HPDE6-E6E7 (cell line): ENCODE results near the gene CDH8.
"Not testable (repeated sequence)": the region's sequence is repeated elsewhere in the genome, so short reads cannot be mapped to it uniquely, and the experiment has no call there.

ENCODE experiments used
- DNase-seq: peaks from one replicate; pipeline ENCODE4 v3.0.0; 2011; ENCODE audit warnings: missing footprints; ENCODE audit errors: extremely low spot score

CDH8 gene

DNA sequence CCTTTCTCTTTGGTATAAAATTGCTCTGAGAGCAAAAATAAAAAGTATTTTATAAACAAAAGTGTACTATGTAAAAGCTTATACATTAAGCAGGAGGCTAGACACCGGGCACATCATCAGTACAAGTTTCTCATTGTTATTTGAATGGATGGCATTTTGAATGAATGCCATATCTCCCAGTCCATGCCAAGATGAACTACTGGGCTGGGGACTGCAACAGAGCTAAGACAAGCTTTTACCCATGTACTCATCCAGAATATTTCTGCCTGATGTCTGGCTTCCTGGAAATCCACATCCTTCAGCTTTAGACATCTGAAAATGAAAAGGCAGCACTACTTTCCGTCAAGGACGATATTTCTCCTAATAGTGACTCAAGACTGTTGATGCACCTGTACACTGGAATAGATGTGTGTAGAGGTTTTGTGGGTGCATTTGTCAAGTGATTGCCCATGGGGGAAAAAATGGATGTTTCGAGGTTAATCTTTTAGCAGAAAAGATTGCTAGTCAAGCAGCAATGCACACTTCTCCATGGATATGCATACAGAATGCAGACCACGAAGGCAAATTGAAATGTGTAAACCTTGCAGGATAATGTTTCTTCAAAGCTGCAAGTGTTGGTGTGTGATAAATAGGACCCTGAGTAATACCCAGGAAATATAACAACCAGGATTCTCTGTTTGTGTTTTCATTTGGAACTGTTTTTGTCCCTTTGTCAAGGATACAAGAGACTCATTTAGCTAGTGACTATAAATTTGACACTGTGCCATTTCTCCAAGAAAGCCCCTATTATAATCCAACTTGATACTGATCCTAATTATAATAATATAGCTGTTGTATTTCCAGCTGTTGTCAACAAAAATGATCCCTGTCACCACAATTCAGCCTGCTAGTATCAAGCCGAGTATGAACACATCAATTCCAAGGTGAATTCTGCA is 173.8 kb downstream of the CDH8 start:
- no peak for DNase-seq

DNA sequence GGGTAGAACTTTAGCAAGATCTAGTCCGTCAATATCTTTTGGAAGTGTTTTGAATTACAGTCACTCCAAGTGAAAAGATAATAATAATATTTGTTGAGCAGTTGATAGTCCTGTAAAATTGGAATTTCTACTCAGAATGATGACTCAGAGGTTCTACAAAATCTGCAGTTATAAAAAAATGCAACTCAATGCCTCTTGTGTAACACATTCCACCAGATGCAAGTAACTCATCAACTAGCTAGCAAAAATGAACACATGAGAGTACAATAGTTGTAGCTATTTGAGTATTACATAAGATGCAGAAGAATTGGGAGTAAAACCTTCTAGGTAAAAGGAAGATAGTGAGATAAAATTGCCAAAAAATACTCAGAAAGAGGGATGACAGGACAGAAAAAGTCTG is 177.2 kb downstream of the CDH8 start:
- DNase-seq = no peak

- no peak for DNase-seq
These were observed 193.6 kb downstream of the CDH8 start for GRCh38 chr16:61842666-61843065.

DNA sequence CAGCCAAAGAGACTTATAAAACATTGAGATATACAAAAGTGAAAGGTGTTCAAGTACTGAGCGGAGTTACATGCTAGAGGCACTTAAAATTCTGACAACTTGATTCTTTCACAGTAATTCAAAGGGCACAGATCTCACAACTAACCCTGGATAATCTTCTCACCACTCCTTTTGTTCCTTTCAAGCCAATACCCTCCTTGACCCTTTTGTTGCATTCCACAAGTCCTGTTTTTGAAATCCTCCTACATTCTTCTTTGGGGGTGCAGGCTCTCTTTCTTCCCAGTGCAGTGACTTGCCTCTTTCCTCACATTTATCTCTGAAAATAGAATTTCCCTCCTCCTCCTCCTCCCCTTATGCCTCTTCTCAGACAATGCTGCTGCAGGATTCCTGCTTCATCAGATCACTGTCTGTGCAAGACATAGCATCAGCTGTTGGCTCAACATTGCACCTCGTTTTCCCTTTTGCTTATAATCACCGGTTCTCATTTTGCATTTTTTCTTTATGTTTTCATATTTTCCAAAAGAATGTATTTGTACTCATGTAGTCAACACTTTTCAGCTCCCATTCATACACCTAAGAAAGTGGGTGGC is 199.3 kb downstream of the CDH8 start:
- no peak for DNase-seq

DNA sequence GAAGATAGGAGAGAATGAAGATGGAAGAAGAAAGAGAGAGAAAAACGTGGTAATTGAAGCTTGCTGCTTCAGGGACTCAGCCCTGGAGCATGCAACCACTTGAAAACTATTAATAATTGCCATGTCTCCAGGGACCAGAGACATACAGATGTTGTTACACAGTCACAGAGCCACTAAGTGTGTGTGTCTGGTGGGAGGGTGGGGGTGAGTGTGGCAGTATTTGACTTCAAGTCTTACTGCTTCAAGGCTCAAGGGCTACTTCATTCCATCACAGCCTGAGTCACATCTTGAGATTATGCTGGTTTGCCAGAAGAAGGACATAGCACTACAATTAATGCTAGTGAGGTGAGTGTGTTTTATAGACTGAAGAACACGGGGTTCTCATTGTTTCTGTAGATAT is 202.2 kb downstream of the CDH8 start:
- DNase-seq = no peak

DNA sequence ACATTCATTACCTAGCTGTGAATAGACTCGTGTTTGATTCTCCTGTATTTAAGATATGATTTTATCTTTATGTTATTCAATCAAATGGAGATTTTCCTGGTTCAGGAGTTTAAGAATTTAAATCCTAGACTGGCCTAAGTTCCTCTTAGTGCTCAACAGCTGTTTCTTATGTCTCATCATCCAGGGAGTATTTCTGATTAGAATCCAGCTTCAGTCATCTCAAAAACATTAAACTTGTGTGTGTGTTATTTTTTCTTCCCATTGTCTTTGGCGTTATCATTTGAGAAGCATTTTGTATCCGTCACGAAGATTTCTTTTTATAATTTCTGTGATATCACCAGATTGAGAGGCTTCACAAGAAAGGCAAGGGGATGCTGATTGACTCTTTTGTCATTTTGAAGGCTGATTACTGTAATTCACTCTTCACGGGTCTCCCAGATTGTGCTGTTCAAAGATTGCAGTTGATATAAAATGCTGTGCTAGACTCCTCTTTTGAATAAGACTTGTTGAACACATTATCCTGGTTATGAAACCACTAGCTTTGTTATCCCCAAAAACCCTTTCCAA is 204.8 kb downstream of the CDH8 start:
- DNase-seq = no peak

GRCh38 chr16:61829631-61830030 is 206.6 kb downstream of the CDH8 start:
- no peak for DNase-seq

GRCh38 chr16:61823326-61823725 is 212.9 kb downstream of the CDH8 start:
- DNase-seq = no peak

GRCh38 chr16:61820820-61821219 is 215.4 kb downstream of the CDH8 start:
- DNase-seq = no peak

DNA sequence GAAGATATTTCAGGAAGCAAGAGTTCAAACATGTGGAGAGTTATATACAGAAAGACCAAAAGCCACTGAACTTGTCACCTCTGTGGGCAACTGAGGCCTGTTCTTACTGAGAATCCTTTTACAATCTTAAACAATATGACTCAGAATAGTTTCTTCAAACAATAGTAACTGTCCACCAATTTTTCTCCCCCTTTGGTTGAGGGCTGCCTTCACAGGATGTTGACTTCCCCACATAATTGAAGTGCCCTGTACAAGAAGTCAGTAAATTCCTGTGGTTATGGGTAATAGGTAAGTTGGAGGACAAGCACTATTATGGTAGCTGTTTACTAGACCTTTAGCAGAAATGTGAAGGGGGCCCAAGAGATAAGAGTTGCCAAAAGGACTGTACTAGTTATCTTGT is 215.8 kb downstream of the CDH8 start:
- DNase-seq = no peak

DNA sequence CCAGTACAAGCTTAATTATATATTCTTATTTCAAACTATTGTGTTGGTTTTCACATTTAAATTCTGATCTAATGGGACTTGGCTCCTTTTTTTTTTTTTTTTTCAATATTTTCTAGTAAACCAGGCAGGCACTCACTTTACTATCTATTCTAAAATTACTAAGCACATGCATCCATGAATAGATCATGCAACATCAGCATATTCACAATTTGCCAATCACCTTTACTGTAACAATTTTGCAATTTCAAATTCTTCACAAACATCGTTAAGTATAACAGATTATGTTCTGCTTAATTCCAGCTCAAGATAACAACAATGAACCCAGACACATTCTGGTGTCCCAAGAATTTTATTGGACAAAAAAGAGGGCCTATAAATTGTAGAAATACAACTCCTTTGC is 217.4 kb downstream of the CDH8 start:
- DNase-seq = no peak

DNA sequence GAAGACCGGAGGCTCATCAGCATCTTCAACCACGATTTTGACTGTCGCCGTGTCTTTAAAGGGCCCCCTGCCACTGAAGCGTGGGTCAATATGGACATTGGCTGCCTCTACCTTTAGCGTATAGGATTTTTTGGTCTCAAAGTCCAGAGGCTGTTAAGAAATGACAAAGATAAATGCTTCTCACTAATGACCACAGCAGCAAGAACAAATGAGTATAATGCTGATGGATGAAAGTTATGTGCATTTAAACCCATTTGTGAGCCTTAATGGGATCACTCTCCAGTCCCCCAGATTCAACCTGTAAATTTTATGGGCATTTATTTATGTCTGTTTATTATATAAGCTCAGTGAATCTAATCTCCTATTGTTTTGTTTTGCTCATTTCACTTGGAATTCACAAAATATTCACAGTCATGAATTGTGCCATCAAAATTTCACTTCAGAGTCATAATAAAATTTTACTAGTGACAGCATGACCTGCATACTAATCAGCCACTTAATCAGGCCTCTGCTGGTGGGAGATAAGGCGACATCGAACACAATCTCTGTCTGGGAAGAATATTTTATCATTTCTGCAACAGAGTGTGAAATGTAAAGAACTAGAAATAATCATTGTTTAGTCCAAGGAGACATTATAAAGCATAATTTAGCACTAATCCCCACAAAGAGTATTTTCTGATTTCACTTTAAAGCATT is 218.5 kb downstream of the CDH8 start:
- DNase-seq = no peak

DNA sequence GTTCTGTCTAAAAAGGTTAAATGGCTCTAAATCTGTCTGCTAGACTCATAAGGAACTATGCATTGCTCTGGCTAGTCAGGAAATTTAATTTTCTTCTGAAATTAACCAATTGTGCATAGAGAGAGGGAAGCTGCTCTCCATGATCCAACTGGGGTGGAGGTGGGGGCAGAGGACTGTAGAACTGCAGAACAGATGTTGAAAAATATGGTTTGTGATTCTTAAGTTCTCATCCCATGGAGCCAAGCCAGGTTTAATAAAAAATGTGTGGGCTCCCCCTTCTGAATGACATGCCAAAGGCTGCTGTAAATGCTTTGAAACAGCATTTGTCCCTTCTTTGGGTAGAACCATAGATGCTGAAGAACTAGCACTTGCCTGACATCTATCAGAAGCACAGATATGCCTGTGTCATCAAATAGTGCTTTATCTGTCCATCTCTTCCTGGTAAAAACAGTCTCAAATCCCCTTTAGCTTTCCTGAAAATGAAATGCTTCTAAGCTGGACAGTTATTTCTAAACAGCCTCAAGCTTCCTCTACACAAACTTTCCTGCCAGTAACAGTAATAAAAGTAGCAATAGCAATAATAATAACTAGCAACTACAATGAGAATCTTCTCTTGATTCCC is 221.4 kb downstream of the CDH8 start:
- DNase-seq = no peak

DNA sequence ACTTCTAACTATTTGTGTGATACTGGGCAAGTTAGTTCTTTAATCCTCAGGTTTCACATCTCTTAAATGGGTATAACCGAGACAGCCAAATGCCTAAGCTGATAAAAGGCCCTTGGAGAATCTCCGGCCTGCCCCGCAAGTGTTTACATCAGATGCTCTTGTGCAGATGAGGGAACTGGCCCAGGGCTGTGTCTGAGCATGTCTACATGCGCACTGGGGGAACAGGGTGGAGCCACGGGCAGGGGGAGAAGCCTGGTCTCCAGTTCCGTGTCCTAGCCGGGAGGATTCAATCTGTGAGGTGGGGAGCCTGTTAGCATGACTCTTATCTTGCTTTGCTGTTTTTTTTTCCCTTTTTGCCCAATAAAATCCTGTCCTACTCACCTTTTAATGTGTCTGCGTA is 222.9 kb downstream of the CDH8 start:
- DNase-seq = no peak

DNA sequence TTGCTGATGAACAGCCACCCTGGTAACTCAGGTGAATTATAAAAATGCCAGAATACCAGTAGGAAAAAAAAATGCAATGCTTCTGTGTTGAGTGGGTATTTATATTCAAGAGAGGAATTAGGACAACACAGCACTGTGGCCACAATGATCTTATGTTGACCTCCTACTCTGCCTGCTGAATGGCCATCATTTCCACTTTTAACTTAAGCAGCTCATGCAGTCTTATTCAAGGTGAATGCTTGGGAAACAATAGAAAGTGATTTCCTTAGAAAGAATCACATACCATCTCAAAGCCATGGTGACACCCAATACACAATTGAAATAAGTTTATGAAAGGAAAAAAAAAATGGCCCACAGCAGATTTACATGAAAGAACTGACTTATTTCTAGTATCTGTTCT is 224.0 kb downstream of the CDH8 start:
- DNase-seq = no peak

- no peak for DNase-seq
These were observed 228.7 kb downstream of the CDH8 start for GRCh38 chr16:61807551-61807950.

GRCh38 chr16:61801217-61801616 is 235.0 kb downstream of the CDH8 start:
- DNase-seq = not testable (repeated sequence)

DNA sequence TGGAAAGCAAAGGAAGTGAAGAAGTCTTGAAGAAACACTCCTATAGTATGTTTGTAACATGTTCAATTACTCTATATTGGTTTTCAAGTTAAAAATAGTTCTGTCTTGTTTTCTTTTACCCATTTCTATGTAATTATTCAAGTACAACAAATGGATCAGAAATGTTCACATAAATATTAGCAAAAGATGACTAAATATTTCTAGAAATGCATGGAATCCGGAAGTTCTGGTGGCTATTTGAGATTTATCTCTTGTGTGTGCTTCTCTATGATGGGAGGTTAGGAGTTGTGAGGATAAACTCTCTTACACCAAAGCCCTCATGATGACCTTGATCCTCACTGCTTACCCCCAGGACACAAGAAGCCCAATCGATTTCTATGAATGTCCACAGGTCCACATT is 237.5 kb downstream of the CDH8 start:
- DNase-seq = no peak

DNA sequence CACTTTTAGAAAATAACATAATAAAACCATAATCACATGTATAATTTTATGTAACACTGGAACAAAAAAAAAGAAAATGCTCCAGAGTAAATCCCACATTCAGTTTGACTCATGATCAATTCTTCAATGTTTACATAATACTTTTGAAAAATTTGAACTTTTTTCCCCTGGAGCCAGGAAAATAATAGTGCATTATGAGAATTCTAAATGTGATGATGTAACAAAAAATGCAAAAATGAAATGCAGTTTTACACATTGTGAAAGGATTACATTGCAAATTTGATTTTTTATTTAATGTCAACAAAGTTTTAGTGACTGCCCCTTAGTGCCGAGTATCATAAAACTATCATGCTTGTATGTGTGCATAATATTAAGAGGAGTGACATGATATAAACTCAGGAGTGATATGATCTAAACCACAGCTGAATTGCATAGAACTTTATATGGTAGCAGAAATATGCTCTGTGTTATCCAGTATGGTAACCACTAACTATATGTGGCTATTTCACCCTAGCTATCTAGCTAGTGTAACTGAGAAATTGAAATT is 238.2 kb downstream of the CDH8 start:
- no peak for DNase-seq

- DNase-seq = no peak
These were observed 238.9 kb downstream of the CDH8 start for GRCh38 chr16:61797296-61797795.

DNA sequence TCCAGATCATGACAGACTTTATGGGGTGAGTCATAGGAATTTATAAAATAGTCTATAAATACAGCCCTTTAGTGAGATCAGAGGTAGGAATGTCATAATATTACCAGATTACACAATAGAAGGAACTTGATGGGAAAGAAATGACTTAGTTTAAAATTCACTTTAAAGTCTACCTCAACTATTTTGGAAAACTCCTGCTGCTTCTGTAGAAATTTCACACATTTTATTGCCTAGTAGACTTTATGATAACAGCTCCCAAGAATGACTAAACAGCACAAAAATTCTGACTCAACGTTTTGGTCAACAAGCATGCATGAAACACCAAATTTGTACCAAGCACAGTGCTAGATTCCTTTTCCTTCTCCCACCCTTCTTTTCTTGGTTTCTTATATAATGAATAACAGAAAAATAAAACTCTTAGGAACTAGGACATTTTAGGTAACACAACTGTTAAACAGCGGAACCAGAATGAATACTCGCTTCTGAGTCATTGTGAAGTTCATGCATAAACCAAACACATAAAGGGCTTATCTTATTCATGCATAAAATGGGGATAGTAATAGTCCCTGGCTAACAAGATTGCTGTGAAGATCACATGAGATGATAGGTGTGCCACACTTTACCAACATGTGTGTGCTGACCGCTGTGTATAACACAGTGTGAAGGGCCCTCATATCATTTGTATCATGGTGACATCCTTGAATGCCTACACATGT is 243.9 kb downstream of the CDH8 start:
- no peak for DNase-seq
